Spinal cord (tissue), 10 donors: ENCODE data around the gene BFAR. TPM values are rescaled to one million over a fixed set of nuclear protein-coding genes. Genes with fewer than 3 reads are reported as not detected.
"Not testable (repeated sequence)": the region's sequence is repeated elsewhere in the genome, so short reads cannot be mapped to it uniquely, and the experiment has no call there.

Experiments used
- DNase-seq, 6 donors: peaks; one replicate each; pipeline versions ENCODE4 v3.0.0 to v3.0.0-alpha.2; 2013 to 2015; ENCODE audit warnings: low spot score in 6 of 6, low read depth in 4 of 6
- H3K27ac ChIP-seq: one replicate; pipeline ENCODE4 v1.5.1; 2013; ENCODE audit warnings: low read depth, low read length, control low read depth
- H3K27me3 ChIP-seq: one replicate; pipeline ENCODE4 v1.6.1; 2013; ENCODE audit warnings: low read length; ENCODE audit not compliant: control insufficient read depth, insufficient read depth
- H3K36me3 ChIP-seq: one replicate; pipeline ENCODE4 v1.6.1; 2013; ENCODE audit warnings: low read length; ENCODE audit not compliant: control insufficient read depth, insufficient read depth
- H3K4me1 ChIP-seq: one replicate; pipeline ENCODE4 v1.6.1; 2013; ENCODE audit warnings: low read length; ENCODE audit not compliant: control insufficient read depth, insufficient read depth
- H3K4me3 ChIP-seq: one replicate; pipeline ENCODE4 v1.5.1; 2013; ENCODE audit warnings: low read depth, low read length, control low read depth
- H3K9me3 ChIP-seq: one replicate; pipeline ENCODE4 v1.6.1; 2013; ENCODE audit warnings: low read length; ENCODE audit not compliant: control insufficient read depth, insufficient read depth
- WGBS: methylation state at CpG from one replicate; pipeline ENCODE4 v1.1.5; 2013; ENCODE audit warnings: missing lambda C conversion rate; ENCODE audit not compliant: insufficient coverage; 5-methylcytosine and 5-hydroxymethylcytosine counted together
- polyA plus RNA-seq, 2 donors: library from polyadenylated mRNA; unstranded; fragments of 120-200 nt; gene quantifications; one replicate each; pipeline ENCODE4 v1.2.1, GENCODE V29; 2013; ENCODE audit not compliant: insufficient read length in 2 of 2
- total RNA-seq, 2 donors: library from RNA; depleted of rRNA in 1 of 2; stranded (reverse); fragments of 120-200 nt in 1 of 2; fragments of >200 nt in 1 of 2; gene quantifications; one replicate each; pipeline versions ENCODE4 v1.2.3 to v1.2.4, GENCODE V29; 2013 to 2014
- donor health status: healthy.

The BFAR gene
- total and polyA plus RNA-seq, 4 donors = 42.5 to 55.2 (median 46.7) TPM

DNA sequence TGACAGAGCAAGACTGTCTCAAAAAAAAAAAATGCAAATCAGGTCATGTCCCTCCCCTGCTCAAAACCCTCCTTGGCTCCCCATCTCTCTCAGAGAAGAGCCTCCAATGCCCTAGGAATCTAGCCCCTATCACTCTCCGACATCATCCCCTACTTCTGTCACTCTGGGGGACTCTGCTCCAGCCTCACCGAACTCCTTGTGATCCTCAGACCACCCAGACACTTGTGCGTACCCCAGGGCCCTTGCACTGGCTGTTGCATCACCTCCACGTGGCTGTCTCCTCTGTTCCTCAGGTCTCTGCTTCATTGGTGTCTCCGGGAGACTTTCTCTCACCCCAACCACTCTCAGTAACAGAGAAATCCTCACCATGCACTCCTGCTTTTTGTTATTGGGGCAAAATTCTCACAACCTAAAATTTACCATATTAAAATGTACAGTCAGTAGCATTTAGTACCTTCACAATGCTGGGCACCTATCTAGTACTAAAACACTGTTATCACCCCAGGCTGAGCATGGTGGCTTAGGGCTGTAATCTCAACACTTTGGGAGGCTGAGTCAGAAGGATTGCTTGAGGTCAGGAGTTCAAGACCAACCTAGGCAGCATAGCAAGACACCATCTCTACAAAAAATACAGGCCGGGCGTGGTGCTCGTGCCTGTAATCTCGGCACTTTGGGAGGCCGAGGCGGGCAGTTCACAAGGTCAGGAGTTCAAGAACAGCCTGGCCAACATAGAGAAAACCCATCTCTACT lies 46.2 kb downstream of the BFAR start:
- H3K36me3 ChIP-seq = no peaks in the 10 kb centered on the region
- H3K4me3 ChIP-seq = no peak overlapping the region
- no peak overlapping the region for H3K27ac ChIP-seq
- no peak for DNase-seq
- 76% methylated on average over 9 of the region's 11 CpGs for WGBS
- H3K9me3 ChIP-seq = no peaks in the 10 kb centered on the region
- H3K27me3 ChIP-seq = no peaks in the 10 kb centered on the region
- H3K4me1 ChIP-seq = no peaks in the 10 kb centered on the region

DNA sequence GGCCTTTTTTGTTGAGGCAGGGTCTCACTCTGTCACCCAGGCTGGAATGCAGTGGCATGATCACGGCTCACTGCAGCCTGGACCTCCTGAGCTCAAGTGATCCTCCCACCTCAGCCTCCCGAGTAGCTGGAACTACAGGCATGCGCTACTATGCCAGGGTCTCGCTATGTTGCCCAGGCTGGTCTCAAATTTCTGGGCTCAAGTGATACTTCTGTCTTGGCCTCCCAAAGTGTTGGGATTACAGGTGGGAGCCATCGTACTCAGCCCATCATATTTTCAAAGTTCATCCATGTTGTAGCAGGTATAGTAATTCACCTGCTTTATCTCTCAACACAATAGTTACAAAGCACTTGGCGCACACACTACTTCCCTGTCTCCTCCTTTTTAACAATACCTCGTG lies 47.6 kb downstream of the BFAR start:
- WGBS = 80% methylated on average over 6 of the region's 7 CpGs
- not testable (repeated sequence) for H3K4me3 ChIP-seq, H3K9me3 ChIP-seq, DNase-seq, H3K4me1 ChIP-seq, H3K36me3 ChIP-seq, H3K27ac ChIP-seq, H3K27me3 ChIP-seq

DNA sequence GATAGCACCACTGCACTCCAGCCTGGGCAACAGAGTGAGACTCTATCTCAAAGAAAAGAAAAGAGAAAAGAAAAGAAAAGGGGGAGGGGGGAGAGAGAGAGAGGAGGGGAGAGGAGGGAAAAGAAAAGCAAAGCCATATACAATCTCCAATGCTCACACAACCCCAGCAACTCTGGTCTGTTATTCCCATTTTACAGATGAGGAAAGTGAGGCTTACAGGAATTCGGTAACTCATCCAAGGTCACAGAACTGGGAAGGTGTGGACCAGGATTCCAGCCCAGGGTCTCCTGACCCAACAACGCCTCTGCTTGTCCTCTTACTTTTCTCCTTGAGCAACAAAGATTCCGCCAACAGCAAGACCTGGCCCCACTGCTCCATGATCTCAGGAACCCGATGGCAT lies 48.4 kb downstream of the BFAR start:
- Histone ChIP-seq H3K36me3 (no peaks in the 10 kb centered on the region), H3K27ac (no peak overlapping the region), H3K27me3 (no peaks in the 10 kb centered on the region), H3K4me3 (no peak overlapping the region), H3K4me1 (no peaks in the 10 kb centered on the region), H3K9me3 (no peaks in the 10 kb centered on the region)
- WGBS = 86% methylated on average over 2 of the region's 4 CpGs
- no peak for DNase-seq

DNA sequence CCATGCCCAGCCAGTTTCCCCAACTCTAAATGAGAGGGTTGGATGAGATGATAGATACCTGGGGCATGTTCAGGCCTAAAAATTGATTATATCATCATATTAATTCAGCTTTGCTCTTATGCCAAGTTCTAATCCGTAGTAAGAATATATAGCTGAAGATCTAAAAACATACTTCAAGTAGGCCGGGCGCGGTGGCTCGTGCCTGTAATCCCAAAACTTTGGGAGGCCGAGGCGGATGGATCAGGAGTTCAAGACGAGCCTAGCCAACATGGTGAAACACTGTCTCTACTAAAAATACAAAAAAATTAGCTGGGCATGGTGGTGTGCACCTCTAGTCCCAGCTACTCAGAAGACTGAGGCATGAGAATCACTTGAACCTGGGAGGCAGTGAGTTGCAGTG lies 49.4 kb downstream of the BFAR start:
- no peak for DNase-seq
- Histone ChIP-seq H3K36me3 (no peaks in the 10 kb centered on the region), H3K27me3 (no peaks in the 10 kb centered on the region), H3K4me1 (no peaks in the 10 kb centered on the region), H3K9me3 (no peaks in the 10 kb centered on the region), H3K27ac (no peak overlapping the region), H3K4me3 (no peak overlapping the region)
- 100% methylated on average over 6 of the region's 8 CpGs for WGBS

DNA sequence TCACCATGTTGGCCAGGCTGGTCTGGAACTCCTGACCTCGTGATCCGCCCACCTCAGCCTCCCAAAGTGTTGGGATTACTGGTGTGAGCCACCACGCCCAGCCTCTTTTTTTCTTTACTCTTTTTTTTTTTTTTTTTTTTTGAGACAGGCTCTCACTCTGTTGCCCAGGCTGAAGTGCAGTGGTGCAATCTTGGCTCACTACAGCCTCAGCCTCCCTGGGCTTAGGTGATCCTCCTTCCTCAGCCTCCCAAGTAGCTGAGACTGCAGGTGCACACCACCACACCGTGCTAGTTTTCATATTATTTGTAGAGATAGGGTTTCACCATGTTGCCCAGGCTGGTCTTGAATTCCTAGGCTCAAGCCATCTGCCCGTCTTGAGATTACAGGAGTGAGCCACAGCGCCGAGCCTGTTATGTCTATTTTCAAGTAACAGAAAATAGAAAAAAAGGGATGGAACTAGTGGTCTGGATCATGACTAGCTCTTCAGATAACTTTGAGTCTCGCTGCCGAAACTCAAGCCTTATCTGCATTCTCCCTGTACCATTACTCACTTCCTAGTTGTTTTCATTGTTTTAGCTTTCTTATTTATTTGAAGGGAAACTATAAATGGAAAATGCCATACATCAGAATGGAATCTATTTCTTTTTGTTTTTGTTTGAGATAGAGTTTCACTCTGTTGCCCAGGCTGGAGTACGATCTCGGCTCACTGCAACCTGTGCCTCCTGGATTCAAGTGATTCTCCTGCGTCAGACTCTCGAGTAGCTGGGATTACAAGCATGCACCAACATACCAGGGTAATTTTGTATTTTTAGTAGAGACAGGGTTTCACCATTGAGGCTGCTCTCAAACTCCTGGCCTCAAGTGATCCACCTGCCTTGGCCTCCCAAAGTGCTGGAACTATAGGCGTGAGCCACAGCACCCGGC lies 53.4 kb downstream of the BFAR start:
- H3K9me3 ChIP-seq, H3K36me3 ChIP-seq, H3K4me1 ChIP-seq, H3K4me3 ChIP-seq, DNase-seq, H3K27me3 ChIP-seq, H3K27ac ChIP-seq: not testable (repeated sequence)
- WGBS = 90% methylated on average over 6 of the region's 15 CpGs

DNA sequence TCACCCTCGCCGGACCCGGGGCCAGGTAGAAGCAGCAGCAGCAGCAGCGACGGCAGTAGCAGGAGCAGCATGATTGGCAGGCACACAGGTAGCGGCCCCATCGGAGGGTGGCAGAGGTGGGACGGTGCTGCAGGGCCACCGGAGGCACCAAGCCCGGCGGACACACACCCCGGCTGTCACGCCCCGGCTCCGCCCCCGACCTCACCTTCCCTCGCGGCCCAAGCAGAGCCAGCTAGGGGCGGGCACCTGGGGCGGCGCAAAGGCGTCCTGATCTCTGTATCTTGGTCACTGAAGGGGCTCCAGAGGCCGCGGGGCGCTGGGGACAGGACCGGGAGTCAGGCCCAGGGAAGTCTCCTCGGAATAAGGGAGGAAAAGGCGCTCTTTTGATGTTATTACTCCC lies 61.4 kb downstream of the BFAR start, which contains the start of gene PLA2G10:
Gene PLA2G10, minus strand, starts transcription at position 180 of the 400 bp plus-strand sequence. Its CDS starts 79 bp downstream, at position 101.
- H3K27ac ChIP-seq, H3K4me1 ChIP-seq, DNase-seq, H3K36me3 ChIP-seq, H3K9me3 ChIP-seq, H3K4me3 ChIP-seq, H3K27me3 ChIP-seq: not testable (repeated sequence)
- no CpG with 5 or more reads among the region's 28 CpGs for WGBS

DNA sequence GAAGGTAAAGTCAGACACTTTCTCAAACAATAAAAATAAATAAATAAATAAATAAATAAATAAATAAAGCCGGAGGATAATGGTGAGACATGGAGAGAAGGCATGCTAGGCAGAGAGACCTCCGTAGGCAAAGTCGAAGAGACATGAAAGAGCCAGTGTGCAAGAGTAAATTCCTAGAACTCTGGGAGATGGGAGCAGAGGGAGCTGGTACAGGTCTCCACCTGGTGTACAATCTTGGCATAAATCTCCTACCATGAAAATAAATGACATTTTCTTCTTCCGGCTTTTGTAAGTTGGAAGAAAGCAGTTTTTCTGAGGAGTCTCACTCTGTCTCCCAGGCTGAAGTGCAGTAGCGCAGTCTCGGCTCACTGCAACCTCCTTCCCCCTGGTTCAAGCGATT lies 69.1 kb downstream of the BFAR start:
- H3K27me3 ChIP-seq, H3K4me1 ChIP-seq, H3K36me3 ChIP-seq, H3K27ac ChIP-seq, H3K9me3 ChIP-seq, DNase-seq, H3K4me3 ChIP-seq: not testable (repeated sequence)
- WGBS = no CpG with 5 or more reads among the region's 7 CpGs

GRCh38 chr16:14702672-14703071 lies 69.9 kb downstream of the BFAR start:
- no CpG with 5 or more reads among the region's 11 CpGs for WGBS
- H3K36me3 ChIP-seq, H3K27me3 ChIP-seq, H3K27ac ChIP-seq, DNase-seq, H3K9me3 ChIP-seq, H3K4me3 ChIP-seq, H3K4me1 ChIP-seq: not testable (repeated sequence)

GRCh38 chr16:14703156-14704011 lies 70.6 kb downstream of the BFAR start, which contains the start of gene NPIPA3:
Gene NPIPA3, plus strand, starts transcription at chr16:14703411. Its CDS starts 5,533 bp downstream, at chr16:14708944.
- not testable (repeated sequence) for H3K4me3 ChIP-seq, H3K27me3 ChIP-seq, H3K27ac ChIP-seq, H3K36me3 ChIP-seq, H3K9me3 ChIP-seq, DNase-seq, H3K4me1 ChIP-seq
- WGBS = no CpG with 5 or more reads among the region's 73 CpGs
